BE2C (cell line): Measurements from ENCODE around the gene CDH15.
"Not testable (repeated sequence)": the region's sequence is repeated elsewhere in the genome, so short reads cannot be mapped to it uniquely, and the experiment has no call there.

ENCODE experiments used
- DNase-seq: peaks from one replicate; pipeline ENCODE4 v3.0.0-alpha.2; 2020
- H3K27me3 ChIP-seq: fragments of 250-450 bp; sonication (Bioruptor Pico); 2 replicates; pipeline ENCODE4 v1.5.1; 2020; ENCODE audit warnings: mild to moderate bottlenecking
- H3K36me3 ChIP-seq: fragments of 250-450 bp; sonication (Bioruptor Pico); 2 replicates; pipeline ENCODE4 v1.5.1; 2020; ENCODE audit warnings: mild to moderate bottlenecking
- H3K4me1 ChIP-seq: fragments of 250-450 bp; sonication (Bioruptor Pico); 2 replicates; pipeline ENCODE4 v1.5.1; 2020
- H3K4me3 ChIP-seq: 2 replicates; pipeline ENCODE4 v1.5.1; 2011; ENCODE audit warnings: low read depth, low read length
- H3K9me3 ChIP-seq: fragments of 250-450 bp; sonication (Bioruptor Pico); 2 replicates; pipeline ENCODE4 v1.5.1; 2020
- CTCF ChIP-seq: IDR thresholded peaks from 2 replicates; pipeline ENCODE4 v1.5.1; 2012; ENCODE audit warnings: mild to moderate bottlenecking, low read depth, low read length

Gene CDH15

GRCh38 chr16:89189358-89190025 is 17.9 kb downstream of the CDH15 start:
- Histone ChIP-seq H3K9me3 (no peaks in the 10 kb centered on the region), H3K4me3 (no peak overlapping the region), H3K4me1 (no peaks in the 10 kb centered on the region), H3K27me3 (peaks cover 30% of the 10 kb centered on the region), H3K36me3 (no peaks in the 10 kb centered on the region)
- DNase-seq = peak; percentile 19
- TF ChIP-seq CTCF = no peak

DNA sequence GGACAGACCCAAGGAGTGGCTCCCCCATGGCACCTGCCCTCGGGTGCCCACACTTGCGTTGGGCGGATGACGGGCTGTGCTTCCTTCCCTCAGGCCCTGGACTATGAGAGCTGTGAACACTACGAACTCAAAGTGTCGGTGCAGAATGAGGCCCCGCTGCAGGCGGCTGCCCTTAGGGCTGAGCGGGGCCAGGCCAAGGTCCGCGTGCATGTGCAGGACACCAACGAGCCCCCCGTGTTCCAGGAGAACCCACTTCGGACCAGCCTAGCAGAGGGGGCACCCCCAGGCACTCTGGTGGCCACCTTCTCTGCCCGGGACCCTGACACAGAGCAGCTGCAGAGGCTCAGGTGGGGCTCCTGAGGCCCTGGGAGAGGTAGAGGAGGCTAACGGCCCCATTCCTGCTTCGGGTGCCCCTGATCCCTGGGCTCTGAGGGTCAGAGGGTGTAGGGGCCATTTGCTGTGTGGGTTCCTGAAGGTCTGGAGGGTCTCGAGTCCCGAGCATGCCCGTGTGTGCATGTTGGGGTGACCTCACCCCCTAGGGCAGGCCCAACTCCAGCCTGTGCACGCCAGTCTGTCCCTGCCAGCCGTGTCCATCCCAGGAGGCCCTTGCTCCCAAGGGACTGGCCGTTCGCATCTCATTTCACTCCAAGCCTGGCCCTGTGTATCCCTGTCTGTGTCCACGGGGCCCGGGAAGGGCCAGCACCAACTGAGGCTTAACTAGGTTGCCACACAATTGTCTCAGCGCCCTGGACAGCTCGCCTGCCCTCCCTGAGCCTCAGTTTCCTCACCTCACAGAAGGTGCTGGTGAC is 18.8 kb downstream of the CDH15 start:
- Histone ChIP-seq H3K4me3 (no peak overlapping the region), H3K4me1 (no peaks in the 10 kb centered on the region), H3K36me3 (no peaks in the 10 kb centered on the region), H3K27me3 (peaks cover 21% of the 10 kb centered on the region), H3K9me3 (no peaks in the 10 kb centered on the region)
- TF ChIP-seq CTCF = no peak
- no peak for DNase-seq

- Histone ChIP-seq H3K27me3 (peaks cover 20% of the 10 kb centered on the region), H3K36me3 (no peaks in the 10 kb centered on the region), H3K4me3 (no peak overlapping the region), H3K4me1 (no peaks in the 10 kb centered on the region), H3K9me3 (no peaks in the 10 kb centered on the region)
- TF ChIP-seq CTCF = no peak
- DNase-seq = no peak
Observed at GRCh38 chr16:89191033-89191900, 19.7 kb downstream of the CDH15 start.

- no peaks in the 10 kb centered on the region for H3K36me3 ChIP-seq
- H3K4me1 ChIP-seq = no peaks in the 10 kb centered on the region
- DNase-seq = no peak
- no peaks in the 10 kb centered on the region for H3K9me3 ChIP-seq
- H3K27me3 ChIP-seq = peaks cover 20% of the 10 kb centered on the region
- peak overlapping the region; percentile 32 for H3K4me3 ChIP-seq
- no peak for TF ChIP-seq CTCF
Observed at GRCh38 chr16:89191901-89192185, 20.3 kb downstream of the CDH15 start.

DNA sequence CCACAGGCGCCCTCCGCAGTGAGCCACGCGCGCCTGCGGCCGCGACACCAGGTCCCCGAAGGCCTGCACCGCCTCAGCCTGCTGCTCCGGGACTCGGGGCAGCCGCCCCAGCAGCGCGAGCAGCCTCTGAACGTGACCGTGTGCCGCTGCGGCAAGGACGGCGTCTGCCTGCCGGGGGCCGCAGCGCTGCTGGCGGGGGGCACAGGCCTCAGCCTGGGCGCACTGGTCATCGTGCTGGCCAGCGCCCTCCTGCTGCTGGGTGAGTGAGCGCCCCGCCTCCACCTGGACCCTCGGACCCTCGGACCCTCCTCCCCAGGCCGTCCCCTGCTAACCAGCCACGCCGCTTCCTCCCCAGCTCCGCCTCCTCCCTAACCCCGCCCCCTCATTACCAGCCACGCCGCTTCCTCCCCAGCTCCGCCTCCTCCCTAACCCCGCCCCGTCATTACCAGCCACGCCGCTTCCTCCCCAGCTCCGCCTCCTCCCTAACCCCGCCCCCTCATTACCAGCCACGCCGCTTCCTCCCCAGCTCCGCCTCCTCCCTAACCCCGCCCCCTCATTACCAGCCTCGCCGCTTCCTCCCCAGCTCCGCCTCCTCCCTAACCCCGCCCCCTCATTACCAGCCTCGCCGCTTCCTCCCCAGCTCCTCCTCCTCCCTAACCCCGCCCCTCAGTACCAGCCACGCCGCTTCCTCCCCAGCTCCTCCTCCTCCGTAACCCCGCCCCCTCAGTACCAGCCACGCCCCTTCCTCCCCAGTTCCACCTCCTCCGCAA is 20.8 kb downstream of the CDH15 start:
- not testable (repeated sequence) for H3K9me3 ChIP-seq, H3K36me3 ChIP-seq, H3K4me1 ChIP-seq
- H3K4me3 ChIP-seq = peak overlapping the region; percentile 32
- DNase-seq = peak; percentile 47
- H3K27me3 ChIP-seq = peaks cover 20% of the 10 kb centered on the region

GRCh38 chr16:89192956-89193575 is 21.5 kb downstream of the CDH15 start:
- Histone ChIP-seq H3K4me1 (no peaks in the 10 kb centered on the region), H3K36me3 (no peaks in the 10 kb centered on the region), H3K9me3 (no peaks in the 10 kb centered on the region), H3K4me3 (no peak overlapping the region), H3K27me3 (peaks cover 20% of the 10 kb centered on the region)
- peak; percentile 85 for DNase-seq
- TF ChIP-seq CTCF = no peak
